Stimulated activated CD4-positive, alpha-beta T cell treated with anti-CD3 and anti-CD28 coated beads, TNF-alpha, amount 100 ng/mL, for 4 hours (primary cell): Measurements from ENCODE around the gene F2RL2.

Source experiments
- DNase-seq, 3 experiments: peaks; one replicate each; pipeline ENCODE4 v3.0.0-alpha.2; 2020; ENCODE audit warnings: low read depth in 3 of 3

Gene F2RL2, protein sequence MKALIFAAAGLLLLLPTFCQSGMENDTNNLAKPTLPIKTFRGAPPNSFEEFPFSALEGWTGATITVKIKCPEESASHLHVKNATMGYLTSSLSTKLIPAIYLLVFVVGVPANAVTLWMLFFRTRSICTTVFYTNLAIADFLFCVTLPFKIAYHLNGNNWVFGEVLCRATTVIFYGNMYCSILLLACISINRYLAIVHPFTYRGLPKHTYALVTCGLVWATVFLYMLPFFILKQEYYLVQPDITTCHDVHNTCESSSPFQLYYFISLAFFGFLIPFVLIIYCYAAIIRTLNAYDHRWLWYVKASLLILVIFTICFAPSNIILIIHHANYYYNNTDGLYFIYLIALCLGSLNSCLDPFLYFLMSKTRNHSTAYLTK

DNA sequence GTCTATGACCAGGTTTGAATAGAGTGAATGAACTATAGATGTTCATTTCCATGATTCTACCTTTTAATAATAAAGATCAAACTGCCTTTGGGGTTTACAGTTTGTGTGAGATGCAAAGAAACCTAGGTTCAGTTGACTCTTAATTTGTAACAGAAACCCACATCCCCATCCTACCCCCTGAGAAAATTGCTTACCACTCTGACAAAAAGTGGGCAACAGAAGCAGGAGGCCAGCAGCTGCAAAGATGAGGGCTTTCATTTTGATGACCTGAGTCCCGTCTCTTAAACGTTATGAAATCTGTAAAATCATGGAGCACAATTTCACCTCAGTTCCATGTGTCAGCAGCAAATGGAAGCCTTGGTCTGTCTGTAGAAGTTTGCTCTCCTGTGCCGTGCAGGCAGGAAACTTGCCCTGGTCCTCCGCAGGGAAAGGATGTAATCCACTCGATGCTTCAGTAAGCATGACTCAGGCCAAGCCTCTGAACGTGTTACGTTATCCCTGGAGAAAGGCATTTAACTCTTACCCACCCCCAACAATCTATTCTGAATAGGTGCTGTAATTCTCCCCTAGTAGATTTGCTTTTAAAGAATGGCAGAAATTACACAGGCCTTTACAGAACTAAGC lies at the start of gene F2RL2:
Gene F2RL2, minus strand, starts transcription at position 431 of the 624 bp plus-strand sequence. Its CDS starts 173 bp downstream, at position 258.
- no peak for DNase-seq

DNA sequence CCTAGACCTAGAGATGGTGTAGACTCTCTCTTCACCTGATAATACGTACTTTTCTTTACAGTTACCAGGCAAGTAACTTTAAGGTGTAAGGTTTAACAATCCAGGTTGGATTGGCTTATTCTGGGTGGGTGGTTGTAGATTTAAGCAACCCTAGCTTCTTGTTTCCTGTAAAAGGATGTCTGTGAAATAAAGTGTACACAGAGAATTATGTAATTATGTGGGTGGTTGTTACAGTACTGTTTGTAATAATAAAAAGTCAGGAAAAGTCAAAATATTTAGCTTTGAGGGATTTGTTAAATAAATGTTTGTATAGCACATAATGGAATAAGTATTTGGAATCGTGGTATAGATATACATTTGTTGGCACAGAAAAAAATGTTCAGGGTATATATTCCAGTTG lies 49.0 kb upstream of the F2RL2 start:
- DNase-seq = no peak

DNA sequence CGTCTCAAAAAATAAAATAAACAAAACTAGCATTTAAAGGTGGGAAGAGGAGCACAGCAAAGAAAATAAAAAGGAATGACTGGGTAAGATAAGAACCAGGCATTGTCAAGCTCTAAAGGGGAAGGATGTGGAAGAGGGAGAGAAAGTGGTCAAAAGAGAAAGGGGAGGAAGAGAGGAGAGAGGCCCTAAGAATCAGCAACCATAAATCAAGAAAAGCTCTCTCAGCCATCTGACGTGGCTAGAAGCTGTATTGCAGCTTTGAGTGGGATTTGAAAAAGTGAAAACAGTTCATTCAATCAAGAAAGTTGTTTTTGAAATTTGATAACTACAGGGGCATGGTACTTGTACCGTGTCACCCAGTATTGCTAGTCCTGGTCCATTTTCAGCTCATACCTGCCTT lies 47.3 kb upstream of the F2RL2 start:
- DNase-seq = no peak

DNA sequence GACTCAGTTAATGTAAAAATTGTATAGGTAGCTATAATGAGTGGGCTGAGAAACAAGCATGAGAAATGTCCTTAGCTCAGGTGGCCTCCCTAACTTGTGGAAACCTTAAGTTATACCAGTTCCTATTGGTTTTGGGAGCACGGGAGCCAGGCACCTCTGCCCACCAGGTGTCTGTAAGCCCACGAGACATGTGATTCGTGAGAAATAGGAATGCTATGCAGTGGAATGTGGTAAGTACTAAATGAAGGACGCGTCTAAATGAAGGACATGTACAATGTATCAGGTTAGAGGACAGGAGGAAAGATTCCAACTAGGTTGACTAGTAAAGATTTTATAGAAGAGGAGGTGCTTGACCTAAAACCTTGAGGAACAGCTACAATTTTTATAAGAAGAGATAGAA lies 46.0 kb upstream of the F2RL2 start:
- DNase-seq = no peak

DNA sequence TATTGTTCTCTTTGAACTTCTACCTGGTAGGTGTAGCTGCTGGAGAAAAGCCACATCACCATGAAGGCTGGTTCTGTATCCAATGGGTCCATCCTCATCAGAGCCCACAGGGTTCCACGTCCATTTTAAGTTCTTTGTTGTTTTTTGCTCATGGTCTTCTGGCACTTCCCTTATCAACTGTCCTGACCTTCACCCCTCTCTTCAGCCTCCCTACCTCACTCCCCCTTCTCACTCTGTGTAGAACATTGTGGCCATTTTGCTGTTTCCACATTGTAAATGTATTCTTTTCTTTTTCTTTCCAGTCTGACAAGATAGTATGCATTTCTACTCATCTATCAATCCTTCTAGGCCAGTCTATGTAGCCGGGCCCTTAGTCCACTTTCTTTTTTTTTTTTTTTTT lies 44.3 kb upstream of the F2RL2 start:
- DNase-seq = no peak

DNA sequence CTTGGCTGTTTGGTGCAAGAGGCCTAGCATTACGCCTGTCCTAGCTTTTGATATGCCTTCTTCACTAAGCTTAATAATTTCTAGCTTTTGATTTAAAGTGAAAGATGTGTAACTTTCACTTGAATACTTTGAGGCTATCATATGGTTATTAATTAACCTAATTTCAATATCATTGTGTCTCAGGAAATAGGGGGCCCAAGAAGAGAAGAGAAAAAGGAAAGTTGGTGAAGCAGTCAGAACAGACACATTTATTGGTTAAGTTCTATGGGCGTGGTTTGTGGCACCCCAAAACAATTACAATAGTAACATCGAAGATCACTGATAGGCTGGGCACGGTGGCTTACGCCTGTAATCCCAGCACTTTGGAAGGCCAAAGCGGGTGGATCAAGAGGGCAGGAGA lies 40.9 kb upstream of the F2RL2 start:
- DNase-seq = no peak

DNA sequence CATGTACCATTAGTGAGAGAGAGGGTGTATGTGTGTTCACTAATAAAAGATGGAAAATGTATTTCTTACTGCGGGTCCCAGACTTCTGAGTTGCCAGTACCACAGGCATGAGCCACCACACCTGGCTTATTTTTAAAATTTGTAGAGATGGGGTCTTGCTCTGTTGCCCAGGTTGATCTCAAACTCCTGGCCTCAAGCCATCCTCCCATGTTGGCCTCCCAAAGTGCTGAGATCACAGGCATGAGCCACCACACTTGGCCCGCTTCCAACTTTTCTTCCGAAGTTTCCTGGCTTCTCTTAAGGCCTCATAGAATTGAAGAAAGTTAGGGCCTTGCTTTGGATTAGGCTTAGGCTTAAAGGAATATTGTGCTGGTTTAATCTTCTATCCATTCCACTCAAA lies 40.4 kb upstream of the F2RL2 start:
- DNase-seq = no peak

DNA sequence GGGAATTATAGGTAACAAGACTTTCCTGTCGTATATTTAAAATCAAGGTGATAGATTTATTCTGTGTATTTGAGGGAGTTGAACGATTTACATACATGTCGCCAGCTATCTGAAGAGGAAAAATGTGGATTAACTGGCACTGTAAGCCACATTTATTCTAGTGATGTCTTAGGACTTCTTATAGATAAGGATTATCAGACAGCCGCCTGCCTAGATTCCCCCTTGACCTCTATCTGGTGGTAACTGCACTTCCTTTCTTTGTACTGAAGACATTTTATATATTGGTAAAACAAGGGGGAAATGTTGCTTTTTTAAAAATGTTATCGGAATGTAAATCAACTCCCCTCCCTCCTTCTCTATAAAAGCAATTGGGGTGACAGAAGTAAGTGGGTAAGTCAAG lies 39.3 kb upstream of the F2RL2 start:
- DNase-seq = no peak

DNA sequence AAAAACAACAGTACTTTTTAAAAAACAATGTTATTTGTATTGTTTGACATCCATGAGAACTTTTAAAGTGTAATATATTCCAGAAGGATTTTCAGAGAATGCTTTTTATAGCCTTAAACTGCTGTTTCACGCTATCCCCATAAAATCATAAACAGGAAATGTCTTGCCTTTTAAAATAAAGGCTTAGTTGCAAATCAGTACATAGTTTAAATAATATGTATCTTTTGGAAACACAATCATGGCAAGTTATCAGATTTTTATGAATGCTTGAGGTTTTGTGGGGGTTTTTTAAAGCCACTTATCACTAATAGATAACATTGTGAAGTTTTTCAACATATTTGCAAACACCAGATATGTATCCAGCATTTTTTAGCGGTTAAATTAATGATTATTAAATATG lies 37.2 kb upstream of the F2RL2 start:
- DNase-seq = no peak

DNA sequence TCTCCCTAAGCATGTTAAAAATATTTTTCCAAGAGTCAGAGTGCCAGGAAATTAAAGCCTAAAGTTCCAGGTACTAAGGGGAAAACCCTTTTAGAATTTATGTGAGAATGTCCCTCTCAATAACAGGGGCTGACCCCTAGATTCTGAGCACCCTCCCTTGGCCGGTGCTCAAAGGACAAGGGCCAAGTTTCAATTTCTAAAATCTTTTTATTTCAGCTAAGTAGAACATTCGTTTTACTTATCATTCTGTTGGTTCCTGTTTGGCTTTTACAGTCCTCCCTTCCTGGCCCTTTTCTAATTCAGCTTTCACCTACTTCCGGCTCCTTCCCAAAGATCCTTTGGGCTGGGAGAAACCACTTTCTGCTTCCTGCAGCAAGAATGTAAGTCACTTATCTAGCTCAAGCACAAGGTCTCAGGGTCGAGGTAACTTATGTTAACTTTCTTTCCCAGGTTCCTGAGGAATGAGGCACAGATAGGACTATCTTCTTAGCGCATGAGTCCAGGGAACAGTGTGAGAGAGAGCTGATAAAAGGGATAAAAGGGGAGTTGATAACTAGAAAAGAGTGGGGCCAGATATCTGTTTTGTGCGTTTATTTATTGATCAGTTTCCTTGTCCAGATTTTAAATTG lies 34.6 kb upstream of the F2RL2 start:
- DNase-seq = no peak

DNA sequence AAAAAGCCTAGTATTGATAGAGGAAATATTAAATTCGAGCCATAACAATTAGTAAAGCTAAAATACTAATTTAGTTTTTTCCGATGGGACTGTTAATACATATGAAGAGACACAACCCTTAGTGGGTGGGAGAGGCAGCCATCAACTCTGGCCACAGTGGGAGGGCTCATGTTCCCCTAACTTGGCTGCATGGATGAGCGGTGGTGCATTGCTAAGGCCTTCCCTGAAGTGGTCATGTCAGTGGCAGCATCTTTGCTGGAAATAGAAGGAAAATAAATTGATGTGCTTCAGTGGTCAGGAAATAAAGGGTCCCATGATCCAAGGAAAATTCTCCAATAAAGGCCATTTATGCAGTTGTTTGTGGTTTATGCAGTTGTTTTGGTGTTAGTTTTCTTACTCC lies 33.9 kb upstream of the F2RL2 start:
- no peak for DNase-seq

DNA sequence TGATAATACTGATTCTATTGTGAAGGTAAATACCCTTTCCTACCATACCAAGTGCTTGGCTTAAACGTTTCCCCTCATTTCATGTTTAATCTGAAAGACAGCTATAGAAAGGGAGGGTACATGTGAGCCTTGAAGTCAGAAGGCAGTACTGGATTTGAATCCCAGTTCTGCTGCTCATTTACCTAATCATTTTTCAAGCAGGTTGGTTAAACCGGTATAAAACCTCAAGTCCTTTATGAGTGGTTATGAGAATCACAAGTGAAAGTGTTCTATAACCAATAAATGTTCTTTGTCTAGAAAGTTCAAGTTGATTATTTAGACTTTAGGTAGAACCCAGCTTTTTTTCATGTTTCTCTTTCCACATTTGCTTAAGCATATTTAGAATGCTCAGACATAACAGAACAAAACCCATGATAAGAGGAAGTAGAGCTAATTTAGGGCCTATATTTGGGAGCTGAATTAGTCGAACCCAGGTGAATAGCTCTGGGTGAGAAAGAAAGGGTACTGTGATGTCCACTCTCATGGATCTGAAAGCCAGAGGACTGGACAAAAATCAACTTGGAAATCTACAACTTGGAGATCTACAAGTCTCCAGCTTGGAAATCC lies 29.7 kb upstream of the F2RL2 start:
- DNase-seq = no peak

DNA sequence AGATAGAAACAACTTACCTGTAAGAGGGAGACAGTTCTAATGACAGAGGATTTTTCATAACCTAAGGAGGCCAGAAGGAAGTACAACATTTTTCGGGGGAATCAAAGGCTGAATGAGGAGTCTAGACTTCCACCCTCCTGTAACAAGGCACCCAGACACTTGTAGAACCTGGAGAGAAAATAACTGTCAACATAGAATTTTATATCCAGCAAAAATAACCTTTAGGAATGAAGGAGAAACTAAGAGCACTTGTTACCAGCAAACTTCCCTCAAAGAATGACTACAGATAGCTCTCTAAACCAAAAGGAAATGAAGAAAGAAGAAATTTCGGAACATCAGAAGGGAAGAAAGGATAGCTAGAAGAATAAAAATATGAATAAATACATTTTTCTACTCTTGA lies 25.9 kb upstream of the F2RL2 start:
- no peak for DNase-seq

DNA sequence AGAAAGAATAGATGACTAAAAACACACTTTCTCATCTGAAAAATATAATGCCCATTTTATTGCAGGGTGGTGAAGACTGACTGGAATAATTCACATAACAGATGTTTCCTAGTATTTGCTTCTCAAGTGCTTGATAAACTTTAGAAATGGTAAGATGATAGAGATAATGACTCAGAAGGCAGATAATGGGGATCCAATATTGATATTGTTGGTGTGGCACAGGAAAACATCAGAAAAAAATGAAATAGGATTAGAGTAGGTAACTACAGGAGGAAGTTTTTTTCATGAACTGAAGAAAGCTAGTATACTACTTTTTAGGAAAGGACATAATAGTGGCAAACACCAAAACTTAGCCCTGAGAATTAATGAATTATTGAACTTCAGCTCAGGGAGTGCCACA lies 20.2 kb upstream of the F2RL2 start:
- no peak for DNase-seq

DNA sequence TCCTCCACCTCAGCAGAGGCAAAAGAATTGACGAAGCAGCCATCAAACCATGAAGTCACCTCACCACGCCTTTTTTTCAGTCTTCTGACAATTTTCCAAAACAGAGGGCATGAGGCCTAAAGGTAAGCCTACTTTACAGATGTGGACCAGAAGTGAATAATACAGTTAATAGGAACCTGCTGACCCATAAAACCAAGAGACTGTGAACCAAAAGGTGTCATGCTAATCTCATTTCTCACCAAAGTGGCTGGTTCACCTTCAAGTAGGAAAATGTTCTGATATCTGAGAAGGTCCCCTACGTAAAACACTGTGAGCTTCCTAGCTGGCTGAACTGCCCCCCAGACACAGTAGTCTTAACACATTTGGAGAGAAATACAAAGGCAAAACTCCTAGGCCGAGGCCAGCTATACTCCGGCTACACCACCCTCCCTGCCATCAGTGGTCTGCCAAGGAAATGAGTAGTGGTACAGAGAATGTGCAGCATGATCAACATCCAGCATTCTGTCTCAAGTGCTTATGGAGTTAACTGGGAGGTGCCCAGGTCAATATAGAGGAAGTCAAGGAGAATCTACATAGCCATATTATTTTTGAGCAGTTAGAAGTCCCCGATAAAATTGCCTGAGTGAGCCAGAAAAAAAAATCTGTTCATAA lies 19.3 kb upstream of the F2RL2 start:
- no peak for DNase-seq

DNA sequence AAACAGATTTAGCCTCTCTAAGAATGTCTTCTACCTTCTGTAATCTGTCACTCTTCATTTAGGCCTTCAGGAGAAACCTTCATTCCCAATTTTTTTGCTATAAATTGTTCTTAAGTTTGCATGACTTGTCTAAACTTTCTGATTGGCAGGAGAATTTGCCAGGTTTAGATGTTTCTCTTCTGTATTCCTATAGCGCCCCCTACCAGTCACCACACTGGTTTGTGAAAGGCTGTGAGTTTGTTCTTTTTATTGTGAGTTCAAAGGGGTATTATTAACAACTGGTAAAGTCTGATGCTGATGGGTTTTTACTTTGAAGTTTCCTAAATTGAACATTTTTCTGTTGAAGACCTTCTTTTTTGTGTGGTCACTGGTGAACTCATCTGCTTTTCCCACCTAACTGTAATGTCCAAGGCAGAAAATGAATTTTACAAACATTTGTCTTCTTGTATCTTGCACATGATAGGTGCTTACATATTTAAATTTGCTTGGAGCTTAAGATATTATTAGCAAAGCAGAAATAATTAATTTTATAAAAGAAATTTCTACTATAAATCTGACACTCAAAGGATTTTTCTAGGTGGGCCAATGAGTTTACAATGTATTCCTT lies 18.4 kb upstream of the F2RL2 start:
- peak; percentile 11 to 23 (median 19) for DNase-seq

DNA sequence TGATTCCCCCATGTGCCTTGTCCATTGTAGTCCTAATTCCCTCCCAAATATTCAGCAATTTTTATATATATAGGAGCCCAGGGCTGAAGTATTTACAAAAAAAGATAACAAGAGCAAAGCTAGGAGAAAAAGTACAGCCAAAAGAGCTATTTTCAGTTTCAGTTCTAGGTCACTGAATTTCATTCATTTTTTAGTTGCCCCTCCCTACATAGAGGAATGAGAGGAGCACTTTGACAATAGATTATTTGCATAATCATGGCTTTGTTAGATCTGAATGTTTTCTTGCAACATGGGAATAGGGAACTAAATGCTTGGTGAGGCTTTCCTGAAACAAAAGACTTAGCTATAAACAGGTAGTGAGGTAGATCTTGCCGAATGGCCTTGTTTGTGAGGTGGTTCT lies 15.3 kb upstream of the F2RL2 start:
- DNase-seq = no peak

DNA sequence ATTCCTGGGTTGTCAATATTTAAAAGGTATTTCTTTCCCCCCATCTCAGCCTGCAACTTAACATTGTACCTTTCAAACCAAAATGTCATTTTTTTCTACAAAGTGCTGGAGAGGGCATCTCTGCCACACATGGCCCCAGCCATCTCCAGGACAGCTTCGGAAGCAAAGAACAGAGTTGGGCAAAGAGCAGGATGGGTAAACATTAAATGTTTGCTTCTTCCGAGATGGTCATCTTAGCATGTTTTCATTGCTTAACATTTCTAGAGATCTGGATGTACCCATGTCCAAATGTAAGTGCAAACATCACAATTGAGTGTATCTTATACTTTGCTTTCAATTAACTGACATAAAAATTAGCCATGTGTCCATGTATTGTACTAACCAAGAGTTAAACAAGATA lies 14.3 kb upstream of the F2RL2 start:
- no peak for DNase-seq

DNA sequence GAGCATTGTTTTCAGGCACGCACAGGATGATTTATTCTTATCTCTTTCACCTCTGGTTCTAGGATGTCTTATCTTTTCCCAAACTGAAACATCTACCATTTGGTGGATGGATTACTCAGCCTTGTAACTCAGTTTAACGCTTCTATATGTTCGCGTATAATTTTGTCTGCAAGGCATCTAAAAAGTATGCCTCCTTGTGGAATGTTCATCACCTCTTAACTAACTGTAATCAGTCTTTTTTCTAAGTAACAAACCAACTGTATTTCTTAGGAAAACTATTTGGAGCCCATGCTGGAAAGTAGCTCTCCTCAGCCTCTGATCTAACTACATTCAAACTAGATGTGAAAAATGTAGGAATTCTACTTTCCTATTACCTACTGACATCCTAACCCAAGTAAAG lies 11.5 kb upstream of the F2RL2 start:
- no peak for DNase-seq

DNA sequence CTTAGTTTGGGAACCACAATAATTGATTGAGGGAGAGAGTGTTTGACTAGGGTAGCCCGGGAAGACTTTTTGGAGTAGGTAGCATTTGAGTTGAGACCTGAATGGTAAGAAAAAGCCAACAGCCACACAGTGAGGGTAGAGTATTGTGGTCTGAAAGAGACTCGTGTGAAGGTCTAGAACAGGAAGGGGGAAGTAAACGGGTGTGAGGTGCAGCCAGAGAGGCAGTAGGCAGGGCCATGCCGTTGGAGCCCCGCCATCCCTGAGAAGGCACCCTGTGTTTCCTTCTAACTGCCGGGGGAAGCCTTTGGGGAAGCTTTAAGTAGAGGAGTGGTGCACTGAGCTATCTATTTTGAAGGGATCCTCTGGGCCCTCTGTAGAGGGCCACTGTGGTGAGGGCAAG lies 3.5 kb upstream of the F2RL2 start:
- no peak for DNase-seq

DNA sequence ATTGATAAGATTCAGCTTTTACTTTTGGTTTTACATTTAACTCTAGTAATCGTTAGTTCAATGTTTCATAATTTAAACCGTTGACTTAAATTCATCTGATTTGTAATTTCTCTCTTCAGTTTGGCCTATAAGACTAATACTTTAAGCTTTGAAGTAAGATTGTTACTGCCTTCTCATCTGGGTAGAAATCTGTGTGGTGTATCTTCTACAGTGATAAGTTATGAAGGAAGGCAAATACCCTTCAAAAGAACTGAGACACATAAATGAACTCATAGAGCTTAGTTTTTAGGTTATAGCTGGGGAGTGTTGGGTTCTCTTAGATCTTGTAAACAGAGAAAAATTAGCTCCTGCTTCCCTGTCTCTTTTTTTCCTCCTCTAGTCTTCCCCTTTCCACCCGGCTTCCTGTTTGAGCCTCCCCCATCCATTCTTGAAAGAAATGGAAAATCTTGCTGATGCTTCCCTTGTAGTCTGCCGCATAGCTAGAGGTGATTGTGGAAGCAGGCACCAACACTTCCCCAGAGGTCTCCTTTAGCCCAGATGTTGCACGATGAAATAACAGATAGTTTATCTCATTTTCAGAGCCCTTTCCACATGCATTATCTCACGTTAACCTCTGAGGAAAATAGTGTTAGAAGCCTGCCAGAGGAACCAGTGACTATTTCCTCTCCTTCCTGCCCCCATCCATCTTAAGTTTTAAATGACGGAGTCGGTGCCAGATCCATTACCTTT lies 2.0 kb upstream of the F2RL2 start:
- DNase-seq = no peak
